GM13976 (cell line): ENCODE results near the gene ABCD1.

ENCODE experiments used
- DNase-seq: peaks from one replicate; pipeline ENCODE4 v3.0.0; 2012; ENCODE audit warnings: low spot score
- in situ Hi-C: fragments of 300-500 bp; cut with MboI; formaldehyde crosslinking; loops from one replicate; pipeline ENCODE4 v1.12.0; 2022; ENCODE audit warnings: low sequenced_read_pairs, mixed read lengths, inconsistent platforms; ENCODE audit not compliant: unreplicated experiment
- TF ChIP-seq, protein P1 (sequence below): IDR thresholded peaks from 2 replicates; pipeline ENCODE4 v1.5.1; 2012; ENCODE audit warnings: borderline replicate concordance, mild to moderate bottlenecking; ENCODE audit not compliant: insufficient read depth; ENCODE audit errors: extremely low read depth, missing control alignments, control extremely low read depth

The ABCD1 gene

DNA sequence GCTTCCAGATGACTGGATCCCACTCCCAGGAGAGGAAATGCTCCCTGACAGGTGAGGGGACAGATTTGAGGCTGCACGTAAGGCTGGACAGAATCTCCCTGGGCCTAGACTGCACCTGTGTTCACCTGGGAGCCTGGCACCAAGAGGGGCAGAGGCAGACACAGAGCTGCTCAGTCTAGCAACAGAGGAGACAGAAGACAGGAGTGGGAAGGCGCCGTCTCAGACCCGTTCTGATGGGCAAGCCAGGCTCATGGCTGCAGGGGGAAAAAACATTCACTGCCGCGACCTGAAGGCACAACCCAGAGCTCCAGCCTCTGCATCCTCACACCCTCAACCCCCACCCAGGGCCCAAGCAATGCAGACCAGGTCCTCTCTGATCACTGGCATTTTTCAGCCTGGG is 17.2 kb upstream of the ABCD1 start:
- TF ChIP-seq, protein P1, sequence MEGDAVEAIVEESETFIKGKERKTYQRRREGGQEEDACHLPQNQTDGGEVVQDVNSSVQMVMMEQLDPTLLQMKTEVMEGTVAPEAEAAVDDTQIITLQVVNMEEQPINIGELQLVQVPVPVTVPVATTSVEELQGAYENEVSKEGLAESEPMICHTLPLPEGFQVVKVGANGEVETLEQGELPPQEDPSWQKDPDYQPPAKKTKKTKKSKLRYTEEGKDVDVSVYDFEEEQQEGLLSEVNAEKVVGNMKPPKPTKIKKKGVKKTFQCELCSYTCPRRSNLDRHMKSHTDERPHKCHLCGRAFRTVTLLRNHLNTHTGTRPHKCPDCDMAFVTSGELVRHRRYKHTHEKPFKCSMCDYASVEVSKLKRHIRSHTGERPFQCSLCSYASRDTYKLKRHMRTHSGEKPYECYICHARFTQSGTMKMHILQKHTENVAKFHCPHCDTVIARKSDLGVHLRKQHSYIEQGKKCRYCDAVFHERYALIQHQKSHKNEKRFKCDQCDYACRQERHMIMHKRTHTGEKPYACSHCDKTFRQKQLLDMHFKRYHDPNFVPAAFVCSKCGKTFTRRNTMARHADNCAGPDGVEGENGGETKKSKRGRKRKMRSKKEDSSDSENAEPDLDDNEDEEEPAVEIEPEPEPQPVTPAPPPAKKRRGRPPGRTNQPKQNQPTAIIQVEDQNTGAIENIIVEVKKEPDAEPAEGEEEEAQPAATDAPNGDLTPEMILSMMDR, result no peak
- DNase-seq, result no peak
- in situ Hi-C loops, result no loop called here

DNA sequence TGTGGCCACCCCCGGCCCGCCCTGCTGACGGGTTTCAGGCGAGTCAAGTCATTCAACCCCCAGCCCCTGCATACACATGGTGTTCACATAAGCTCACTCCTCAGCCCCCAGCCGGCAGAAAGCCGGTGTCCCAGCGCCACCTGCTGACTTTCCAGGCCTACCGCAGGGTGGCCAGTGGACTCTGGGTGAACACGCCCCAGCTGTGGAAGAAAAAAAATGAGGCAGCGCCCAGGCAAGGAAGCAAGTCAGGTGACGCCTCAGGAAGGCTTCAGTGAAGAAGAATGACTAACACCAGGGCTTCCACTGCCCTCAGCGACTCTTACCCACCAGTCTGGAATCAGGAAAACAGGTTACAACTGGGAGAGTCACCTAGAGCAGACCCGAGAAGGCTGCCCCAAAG is 16.2 kb upstream of the ABCD1 start:
- in situ Hi-C loops, result no loop called here
- DNase-seq, result peak; percentile 47
- TF ChIP-seq, protein P1, result peak; percentile 61

DNA sequence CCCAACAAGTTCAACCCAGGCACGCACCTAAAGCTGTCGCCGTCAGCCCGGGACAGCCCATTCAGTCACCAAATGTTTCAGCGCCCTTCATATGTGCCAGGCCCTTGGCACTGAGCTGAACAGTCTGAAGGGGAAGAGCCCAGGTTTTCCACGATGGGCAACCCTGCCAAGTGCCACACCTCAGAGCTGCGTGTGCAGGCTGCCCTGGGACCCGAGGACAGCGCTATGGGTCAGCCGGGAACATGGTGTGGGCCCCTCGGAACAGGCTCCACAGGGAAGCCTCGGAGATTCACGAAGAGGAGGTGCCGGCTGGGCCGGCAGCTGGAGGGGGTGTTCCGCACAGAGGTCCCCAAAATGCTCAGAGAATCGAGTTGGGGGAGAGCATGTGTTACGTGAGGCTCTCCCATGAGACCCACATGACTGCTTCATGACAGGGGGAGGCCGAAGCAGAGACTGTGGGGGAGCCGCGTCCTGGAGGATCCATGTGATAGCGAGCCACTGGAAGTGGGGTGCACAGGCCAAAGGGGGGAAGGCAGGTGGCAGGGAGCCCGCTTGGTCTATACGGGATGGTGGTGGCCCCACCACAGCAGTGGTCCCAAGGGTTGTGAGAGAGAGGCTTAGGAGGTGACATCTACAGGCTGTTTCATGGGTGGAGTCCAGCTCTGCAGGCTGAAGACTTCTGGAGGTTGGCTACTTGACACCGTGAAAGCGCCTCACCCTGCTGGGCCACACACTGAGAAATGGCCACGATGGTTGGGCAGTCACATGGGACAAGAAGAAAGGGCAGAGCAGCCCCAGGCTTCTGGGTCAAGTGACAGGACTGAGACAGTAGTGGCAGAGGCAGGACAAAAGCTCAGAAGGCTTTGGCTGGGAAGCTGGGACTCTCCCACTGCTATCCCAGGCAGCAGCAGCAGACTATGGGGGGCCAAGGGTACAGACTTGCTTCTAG is 14.7 kb upstream of the ABCD1 start:
- TF ChIP-seq, protein P1, result no peak
- DNase-seq, result no peak
- in situ Hi-C loops, result no loop called here

DNA sequence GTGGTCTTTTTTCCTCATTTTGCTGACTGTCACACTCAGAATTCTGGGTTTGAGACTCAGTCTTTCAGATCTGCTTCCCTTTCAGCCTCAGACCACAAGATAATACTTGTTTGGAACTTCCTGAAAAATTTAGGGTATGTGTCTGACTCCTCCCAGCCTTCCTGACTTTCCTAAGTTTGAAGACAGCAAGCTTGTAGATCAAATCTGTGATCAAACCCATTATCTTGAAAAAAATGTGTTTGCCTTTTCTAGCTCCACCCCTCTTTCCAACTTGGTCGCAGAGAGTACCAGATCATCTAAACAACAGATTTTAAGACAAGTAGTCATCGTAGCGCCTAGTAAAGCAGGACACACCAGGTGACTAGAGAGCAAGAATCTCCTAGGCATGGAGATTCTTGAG is 10.4 kb upstream of the ABCD1 start:
- in situ Hi-C loops, result no loop called here
- TF ChIP-seq, protein P1, result no peak
- no peak for DNase-seq

DNA sequence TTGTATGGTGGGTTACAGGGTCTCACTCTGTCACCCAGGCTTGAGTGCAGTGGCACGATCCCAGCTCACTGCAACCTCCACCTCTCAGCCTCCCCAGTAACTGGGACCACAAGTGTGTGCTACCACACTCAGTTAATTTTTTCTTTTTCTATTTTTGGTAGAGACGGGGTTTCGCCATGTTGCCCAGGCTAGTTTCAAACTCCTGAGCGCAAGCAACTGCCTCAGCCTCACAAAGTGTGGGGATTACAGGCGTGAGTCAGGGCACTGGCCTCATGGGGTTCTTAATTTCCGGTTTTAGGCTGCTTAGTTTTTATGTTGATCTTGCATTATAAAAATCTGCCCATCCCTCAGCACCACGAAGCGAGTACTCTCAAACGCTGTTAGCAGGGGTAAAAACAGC is 7.2 kb upstream of the ABCD1 start:
- in situ Hi-C loops, result no loop called here
- no peak for DNase-seq
- TF ChIP-seq, protein P1, result no peak

DNA sequence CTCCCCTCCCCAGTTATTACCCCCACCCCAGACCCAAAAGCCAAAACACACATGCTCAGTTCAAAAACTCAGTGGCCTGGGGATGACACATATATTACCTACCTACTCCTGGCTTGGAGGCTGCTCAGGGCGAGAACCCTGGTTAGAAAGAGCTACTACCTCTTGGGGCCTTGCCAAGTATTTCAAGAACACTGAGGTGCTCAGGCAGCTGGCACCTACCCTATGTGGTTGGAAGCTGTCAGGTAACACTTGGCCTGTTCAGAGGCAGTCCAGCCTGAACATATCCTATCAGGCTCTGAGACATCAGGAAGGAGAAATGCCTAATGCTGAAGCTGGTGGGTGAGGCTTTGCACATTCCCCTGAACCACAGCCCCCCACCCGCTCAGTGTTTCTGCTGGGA is 5.4 kb upstream of the ABCD1 start:
- DNase-seq, result no peak
- TF ChIP-seq, protein P1, result no peak
- in situ Hi-C loops, result no loop called here
